GM19452 (cell line): ENCODE results near the gene UIMC1.
A peak's percentile ranks its signal among the peaks of the same experiment; 100 is the strongest.
"Not testable (repeated sequence)": the region's sequence is repeated elsewhere in the genome, so short reads cannot be mapped to it uniquely, and the experiment has no call there.

Source experiments
- ATAC-seq: cut with Tn5 transposase; IDR thresholded peaks from one replicate; pipeline ENCODE4 v1.9.1; 2021; ENCODE audit not compliant: unreplicated experiment

Gene UIMC1

GRCh38 chr5:177006265-177006972, at the start of gene UIMC1:
Gene UIMC1 (minus strand): TSS chr5:177006779. CDS start chr5:176982615, 24,164 bp downstream.
- peak; percentile 73 for ATAC-seq

DNA sequence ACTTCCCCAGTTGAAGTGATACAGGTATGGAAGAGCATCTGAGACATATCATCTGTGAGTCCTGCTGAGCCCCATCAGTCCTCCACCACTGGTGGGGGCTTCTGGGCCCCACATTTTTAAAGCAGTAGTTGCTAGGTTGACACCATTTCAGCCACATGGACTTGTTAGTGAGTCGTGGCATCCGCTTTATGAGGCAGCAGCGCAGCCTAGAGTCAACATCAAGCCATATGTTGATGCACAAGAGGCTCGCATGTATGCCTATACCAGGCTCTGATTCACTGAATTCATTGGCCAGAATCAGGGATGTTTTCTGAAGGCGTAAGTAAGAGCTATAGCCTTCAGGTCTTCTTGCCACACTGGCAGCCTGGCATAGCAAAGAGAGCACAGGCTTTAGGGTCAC, 42.7 kb upstream of the UIMC1 start:
- no peak for ATAC-seq

DNA sequence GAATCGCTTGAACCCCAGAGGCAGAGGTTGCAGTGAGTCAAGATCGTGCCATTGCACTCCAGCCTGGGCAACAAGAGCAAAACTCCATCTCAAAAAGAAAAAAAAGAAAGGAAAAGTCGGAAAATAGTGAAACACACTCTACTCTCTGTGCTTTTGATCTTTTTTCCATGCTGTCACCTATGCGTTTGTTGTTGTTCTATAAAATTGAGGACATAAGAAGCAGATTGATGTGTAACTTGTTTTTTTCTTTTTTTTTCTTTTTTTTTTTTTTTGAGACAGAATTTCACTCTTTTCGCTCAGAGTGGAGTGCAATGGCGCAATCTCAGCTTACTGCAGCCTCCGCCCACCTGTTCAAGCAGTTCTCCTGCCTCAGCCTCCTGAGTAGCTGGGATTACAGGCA, 42.0 kb upstream of the UIMC1 start:
- not testable (repeated sequence) for ATAC-seq

- no peak for ATAC-seq
These were observed 39.1 kb upstream of the UIMC1 start for GRCh38 chr5:177045631-177046030.

- no peak for ATAC-seq
These were observed 38.1 kb upstream of the UIMC1 start for GRCh38 chr5:177044641-177045040.

DNA sequence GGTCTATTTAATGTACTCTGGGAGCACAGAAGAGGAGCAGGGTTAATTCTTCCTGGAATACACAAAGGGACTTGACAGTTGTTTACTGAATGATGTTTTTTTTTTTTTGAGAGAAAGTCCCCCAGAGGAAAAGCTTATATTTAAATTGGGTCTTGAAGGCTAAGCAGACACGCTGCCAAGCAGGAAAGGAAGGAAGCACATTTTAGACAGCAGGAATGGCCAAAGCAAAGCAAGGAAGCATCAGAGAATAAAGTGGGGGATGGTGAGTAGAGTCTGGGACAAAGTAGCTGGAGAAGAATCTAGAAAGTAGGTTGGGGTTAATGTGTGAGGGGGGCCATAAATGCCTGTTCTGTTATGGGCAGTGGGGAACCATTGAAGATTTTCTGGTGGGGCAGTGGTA, 37.4 kb upstream of the UIMC1 start:
- ATAC-seq: no peak

GRCh38 chr5:177043114-177043513, 36.5 kb upstream of the UIMC1 start:
- ATAC-seq: no peak

DNA sequence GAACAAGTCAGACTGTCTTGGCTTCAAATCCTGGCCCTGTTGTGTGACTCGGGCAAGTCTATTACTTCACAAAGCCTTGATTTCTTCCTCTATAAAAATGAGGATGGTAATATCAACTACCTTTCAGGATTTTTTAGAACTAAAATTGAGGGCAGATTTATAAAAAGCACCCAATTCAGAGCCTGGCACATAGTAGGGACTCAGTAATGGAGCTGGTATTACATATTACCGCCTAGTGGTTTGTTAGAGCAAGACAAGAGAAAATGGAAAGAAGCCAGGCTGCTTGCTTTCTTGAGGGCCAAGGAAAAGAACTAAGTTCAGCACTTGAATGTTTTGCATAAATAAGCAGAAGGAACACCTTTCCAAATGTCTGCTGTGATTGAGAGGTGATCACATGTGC, 35.4 kb upstream of the UIMC1 start:
- no peak for ATAC-seq

DNA sequence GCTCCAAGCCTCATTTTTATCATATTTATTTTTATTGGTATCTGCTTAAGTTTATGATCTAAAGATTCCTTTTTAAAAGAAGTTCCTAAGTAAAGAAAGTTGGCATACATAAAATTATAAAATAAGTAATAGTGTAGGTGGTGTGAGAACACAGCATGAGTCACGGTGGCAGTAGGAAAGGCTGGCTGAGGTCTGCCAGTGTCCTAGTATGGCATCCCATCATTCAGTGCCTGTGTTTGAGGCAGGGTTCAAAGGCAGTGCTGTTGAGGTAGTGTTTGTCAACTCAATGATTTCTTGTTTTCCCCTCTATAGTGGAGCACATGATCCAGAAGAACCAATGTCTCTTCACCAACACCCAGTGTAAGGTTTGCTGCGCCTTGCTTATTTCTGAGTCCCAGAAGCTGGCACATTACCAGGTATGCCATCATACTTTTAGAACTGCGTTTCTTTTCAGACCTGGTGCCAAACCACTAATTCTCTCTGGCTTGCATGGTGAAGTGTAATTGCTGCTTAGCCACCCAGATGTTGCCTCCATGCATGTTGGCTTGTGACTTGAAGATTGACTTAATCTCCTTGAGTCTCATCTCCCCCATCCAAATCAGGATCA, 34.3 kb upstream of the UIMC1 start:
- ATAC-seq: no peak

DNA sequence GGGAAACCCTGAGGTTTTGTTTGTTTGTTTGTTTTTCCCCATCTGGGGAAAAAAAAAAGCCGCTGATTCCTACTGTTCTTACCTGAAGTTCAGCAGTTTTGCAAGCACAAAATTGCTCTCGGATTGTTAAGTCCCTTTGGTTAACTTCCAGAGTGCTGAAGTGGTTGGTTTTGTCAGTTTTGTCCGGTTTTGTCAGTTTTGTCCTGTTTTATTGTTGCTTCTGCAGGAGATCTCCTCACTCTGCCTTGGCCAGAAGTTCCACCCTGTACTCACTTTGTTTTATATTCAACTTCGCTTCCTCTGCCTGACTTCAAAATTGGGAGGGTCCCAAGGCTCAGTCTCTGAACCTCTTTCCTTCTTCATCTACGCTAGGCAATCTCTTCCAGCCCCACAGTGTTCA, 30.3 kb upstream of the UIMC1 start:
- ATAC-seq: no peak

DNA sequence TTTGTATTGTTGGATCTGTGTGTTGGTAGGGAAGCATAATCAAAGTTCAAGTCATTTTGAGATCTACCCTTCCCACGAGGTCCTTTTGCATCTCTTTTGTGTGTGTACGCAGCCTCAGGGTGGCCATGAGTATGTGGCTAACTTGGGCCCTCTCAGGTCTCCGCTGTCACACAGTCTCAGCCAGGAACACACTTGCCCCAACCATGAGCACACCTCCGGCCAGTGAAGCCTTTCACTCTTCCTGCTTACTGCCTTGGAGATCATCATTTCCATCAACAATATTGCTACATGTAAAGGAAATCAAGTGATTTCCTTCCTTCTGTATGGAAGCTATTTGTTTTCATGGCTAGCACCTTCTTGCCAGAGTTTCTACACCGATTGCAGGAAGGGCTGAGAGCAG, 29.9 kb upstream of the UIMC1 start:
- ATAC-seq: no peak

GRCh38 chr5:177035976-177036375, 29.4 kb upstream of the UIMC1 start:
- ATAC-seq: no peak

DNA sequence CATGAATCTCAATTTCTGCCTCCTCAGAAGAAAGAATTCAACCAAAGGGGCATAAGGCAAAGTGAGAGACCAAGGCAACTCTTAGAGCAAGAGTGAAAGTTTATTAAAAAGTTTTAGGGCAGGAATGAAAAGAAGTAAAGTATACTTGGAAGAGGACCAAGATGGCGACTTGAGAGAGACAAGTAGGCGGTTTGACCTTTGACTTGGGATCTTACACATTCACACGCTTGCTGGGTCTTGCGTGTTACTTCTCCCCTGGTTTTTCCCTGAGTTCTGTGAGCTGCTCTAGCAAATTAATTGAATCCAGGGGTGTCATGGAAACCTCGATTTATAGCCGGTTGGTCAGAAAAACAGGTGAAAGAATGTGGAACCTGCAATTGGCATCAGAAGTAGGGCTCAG, 22.9 kb upstream of the UIMC1 start:
- no peak for ATAC-seq

GRCh38 chr5:177027665-177028064, 21.1 kb upstream of the UIMC1 start:
- ATAC-seq: no peak

DNA sequence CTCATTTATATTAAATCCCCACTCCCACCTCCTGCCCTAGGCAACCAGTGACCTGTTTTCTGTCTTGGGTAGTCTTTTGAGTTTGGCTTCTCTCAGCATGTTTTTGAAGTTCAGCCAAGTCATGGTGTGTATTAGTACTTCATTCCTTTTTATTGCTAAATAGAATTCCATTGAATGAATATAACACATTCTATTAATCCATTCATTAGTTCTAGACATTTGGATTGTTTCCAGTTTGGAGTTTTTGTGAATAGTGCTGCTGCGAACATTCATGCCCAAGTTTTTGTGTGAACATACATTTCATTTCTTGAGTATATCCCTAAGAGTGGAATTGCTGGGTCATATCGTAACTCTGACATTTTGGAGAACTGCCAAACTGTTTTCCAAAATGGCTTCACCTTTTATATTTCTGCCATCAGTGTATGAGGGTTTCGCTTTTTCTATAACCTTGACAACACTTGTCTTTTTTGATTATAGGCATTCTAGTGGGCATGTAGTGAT, 18.6 kb upstream of the UIMC1 start:
- no peak for ATAC-seq

DNA sequence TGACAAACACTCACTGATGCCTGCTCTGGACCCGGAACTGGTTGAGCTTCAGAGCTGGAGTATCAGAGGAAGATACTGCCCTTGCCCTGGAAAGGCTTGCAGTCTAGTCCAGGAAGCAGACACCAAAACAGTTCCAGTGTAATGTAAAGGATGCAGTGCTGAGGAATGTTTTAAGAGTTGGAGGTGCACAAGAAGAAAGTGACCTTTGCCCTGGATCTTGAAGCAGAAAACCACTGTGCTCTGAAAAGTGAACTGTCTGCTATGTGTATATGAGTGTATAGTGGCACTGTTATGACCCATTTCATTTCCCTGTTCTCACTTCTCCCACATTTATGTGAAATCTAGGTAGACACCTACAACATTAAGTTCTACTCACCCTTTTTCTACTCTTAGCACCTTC, 18.0 kb upstream of the UIMC1 start:
- no peak for ATAC-seq

DNA sequence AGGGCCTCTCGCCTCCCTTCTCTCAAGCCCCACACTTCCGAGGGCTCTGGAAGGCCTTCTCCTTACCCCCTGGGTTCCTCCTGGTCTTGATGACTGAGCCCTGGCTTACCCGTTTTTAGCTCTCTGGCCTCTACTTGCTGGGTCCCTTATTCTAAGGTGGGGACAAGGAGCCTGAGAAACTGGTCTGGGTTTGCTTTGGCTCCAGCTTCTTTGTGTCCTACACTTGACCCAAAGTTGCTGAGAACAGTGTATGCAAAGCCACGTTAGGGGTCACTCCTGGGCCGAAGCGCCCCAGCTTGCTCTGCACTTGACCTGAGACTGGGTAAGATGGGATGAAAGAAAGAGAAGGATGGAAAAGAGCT, 16.7 kb upstream of the UIMC1 start:
- ATAC-seq: peak; percentile 5

GRCh38 chr5:177022386-177023302, 16.1 kb upstream of the UIMC1 start, which contains the start of gene ZNF346:
Gene ZNF346 (plus strand): TSS chr5:177022696. CDS start chr5:177022739, 43 bp downstream.
- peak; percentile 93 for ATAC-seq

- no peak for ATAC-seq
These were observed 13.5 kb upstream of the UIMC1 start for GRCh38 chr5:177020033-177020432.

- ATAC-seq: no peak
These were observed 11.8 kb upstream of the UIMC1 start for GRCh38 chr5:177018341-177018740.

DNA sequence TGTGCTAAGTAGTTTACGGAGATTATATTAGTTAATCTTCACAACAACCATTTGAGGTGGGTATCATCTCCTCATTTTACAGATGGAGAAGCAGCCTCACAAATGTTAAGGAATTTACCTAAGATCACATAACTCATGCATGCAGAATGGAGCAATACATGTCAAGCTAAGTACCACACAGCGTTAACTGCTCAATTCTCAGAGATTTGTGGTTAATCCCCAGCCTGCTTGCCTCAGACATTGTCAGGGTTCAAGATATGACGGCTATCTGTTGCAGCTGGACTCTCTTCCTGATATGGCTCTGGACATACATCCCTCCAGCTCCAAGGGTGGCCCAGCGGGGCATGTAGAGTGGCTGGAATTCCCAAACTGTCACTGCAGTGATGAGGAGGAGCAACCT, 8.6 kb upstream of the UIMC1 start:
- ATAC-seq: no peak

- no peak for ATAC-seq
These were observed 3.6 kb upstream of the UIMC1 start for GRCh38 chr5:177010153-177010552.
